HG02938 (cell line): ENCODE data around the gene PIGU.
"Not testable (repeated sequence)": the region's sequence is repeated elsewhere in the genome, so short reads cannot be mapped to it uniquely, and the experiment has no call there.

Experiments
- ATAC-seq: cut with Tn5 transposase; IDR thresholded peaks from one replicate; pipeline ENCODE4 v1.9.1; 2021; ENCODE audit warnings: mild to moderate bottlenecking, moderate library complexity; ENCODE audit not compliant: unreplicated experiment

Gene PIGU

DNA sequence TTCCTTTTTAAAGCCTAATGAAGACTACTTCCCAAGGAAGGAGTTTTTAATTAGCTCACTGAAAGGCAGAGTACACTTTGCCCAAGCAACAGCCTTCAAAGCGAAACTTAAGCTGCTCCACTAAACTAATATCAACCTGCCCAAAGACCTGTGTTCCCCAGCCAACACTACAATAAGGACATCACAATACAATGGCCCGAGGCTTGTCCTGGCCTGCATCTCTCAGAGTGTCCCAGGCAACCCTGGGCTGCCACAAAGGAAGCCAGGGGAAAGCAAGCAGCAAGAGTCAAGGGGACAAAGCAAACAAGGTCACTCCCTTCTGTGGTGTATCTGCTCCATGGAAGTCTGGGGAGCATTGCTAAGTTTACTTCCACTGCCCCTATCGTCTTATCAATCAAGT lies 52.3 kb downstream of the PIGU start:
- ATAC-seq = no peak

DNA sequence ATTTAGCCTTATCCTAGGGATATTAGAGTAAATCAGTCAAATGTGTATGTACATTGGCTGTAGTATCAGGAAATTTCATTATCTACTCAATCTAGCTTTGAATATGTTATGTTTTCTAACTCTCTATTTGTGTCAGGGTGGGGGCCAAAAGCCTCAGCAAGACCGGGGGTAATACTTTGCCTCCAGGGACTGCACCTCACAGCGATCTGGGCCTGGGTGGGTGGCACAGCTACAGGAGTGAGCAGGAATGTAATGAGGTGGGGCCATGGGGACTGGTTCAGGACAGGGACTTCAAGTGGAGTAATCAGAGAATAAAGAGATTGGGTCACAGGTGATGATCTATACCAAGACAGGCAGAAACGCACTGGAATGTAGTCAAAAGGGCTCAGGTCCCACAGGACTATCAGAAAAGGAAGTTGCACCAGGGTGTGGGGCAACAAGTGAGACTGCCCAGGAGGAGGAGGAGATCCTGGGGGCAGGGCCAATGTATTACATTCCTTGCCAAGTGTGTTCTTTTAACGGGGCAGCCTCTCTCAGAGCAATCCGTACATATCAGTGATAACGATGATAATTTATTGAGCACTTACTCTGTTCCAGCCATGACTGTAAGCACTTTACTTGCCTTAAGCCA lies 54.0 kb downstream of the PIGU start:
- no peak for ATAC-seq

DNA sequence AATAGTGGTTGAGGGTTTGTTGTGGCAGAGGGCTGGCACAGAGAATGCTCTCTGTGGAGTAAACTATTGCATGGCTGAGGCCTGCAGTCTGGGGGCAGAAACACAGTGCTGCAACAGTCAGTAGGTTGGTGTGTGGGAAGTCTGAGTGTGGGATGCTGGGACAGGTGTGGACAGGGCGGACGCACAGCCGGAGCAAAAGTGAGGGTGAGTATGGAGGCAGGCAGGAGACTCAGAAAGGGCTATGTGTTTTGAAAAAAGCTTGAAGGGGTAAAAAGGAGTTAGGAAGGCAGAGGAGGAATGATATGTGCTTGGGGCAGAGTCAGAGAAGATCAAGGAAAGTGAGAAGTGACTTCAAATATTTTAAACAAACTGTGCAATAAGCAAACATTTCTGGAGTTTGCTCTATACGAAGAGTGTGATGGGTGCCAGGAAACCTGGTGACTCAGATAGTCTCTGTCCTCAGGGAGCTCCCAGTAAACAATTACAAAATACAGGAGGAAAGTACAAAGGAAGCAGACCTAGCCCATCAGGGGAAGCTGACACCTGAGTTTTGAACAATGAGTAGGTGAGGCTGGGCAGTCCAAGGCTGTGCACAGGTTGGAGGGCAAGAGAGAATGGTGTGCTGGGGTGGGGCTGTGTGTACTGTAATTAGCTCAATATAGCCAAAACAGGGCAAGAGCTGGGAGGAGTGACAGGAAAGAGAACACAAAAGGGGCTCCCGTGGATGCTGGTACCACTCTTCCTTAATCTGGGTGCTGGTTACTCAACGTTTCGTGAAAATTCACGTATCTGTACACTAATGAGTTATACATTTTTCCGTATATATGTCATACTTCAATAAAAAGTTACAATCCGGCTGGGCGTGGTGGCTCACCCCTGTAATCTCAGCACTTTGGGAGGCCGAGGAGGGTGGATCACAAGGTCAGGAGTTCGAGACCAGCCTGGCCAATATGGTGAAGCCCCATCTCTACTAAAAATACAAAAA lies 55.2 kb downstream of the PIGU start:
- no peak for ATAC-seq

DNA sequence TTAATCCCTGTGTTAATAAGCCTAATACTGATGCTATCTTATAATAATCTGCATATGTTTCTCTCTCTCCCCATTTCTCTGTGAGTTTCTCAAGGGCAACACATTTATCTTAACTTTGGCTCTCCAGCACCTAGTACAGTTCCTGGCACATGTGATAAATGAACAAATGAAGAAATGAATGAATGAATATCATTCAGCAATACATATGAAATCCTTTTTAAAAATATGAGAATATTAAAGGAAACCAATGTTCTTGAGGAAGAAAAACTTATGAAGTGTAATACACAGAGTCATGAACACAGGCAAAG lies 55.9 kb downstream of the PIGU start:
- no peak for ATAC-seq

DNA sequence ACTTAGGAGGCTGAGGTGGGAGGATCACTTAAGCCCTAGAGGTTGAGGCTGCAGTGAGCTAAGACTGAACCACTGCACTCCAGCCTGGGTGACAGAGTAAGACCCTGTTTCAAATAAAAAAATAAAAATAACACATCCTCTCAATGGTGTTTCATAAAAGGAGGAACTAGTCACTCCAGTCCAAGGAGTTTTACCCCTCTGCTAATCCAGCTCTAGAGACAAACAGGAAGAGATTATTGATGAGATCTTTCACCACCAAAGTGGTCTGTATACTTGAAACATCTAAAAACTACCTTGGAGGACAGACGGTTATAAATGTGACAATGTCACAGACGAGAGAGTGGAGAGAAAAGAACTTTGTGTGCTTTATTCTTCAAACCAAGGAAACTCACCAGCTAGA lies 58.2 kb downstream of the PIGU start:
- no peak for ATAC-seq

DNA sequence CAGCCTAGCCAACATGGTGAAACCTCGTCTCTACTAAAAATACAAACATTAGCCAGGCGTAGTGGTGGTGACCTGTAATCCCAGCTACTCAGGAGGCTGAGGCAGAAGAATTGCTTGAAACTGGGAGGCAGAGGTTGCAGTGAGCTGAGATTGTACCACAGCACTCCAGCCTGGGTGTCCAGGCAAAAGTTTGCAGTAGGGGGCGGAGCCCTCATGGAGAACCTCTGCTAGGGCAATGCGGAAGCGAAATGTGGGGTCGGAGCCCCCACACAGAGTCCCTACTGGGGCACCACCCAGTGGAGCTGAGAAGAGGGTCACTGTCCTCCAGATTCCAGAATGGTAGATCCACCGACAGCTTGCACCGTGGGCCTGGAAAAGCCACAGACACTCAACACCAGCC lies 60.0 kb downstream of the PIGU start:
- not testable (repeated sequence) for ATAC-seq

DNA sequence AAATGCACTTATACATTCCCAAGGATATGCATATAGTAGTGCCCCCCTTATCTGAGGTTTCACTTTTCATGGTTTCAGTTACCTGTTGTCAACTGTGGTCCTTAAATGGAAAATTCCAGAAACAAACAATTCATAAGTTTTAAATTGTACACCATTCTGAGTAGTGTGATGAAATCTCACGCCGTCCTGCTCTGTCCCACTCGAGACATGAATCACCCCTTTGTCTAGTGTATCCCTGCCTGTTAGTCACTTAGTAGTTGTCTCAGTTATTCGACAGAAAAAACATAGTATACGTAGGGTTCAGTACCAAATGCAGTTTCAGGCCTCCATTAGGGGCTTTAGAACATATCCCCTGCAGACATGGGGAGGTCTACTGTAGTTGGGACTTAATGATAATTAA lies 61.4 kb downstream of the PIGU start:
- no peak for ATAC-seq

DNA sequence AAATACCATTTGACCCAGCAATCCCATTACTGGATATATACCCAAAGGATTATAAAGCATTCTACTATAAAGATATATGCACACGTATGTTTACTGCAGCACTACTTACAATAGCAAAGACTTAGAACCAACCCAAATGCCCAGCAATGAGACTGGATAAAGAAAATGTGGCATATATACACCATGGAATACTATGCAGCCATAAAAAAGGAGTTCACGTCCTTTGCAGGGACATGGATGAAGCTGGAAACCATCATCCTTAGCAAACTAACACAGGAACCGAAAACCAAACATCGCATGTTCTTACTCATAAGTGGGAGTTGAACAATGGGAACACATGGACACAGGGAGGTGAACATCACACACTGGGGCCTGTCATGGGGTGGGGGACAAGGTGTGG lies 64.9 kb downstream of the PIGU start:
- ATAC-seq = not testable (repeated sequence)

DNA sequence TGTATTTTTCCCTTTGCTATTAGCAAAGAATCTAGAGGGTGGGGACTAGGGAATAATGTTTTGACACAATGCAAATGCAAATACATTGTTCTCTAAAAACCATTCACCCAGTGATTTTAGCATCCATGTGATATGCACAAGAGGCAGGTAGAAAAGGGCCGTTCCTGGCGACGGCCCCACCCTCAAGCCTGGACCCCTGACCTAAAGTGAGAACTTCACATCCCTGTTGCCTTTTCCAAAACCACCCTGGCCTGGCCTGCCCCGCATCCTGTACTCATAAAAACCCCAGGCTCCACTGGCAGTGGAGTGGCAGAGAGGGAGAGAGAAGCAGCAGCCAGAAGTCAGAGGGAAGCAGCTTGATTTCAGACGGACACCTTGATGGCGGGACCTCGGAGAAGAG lies 69.8 kb downstream of the PIGU start:
- ATAC-seq = no peak

DNA sequence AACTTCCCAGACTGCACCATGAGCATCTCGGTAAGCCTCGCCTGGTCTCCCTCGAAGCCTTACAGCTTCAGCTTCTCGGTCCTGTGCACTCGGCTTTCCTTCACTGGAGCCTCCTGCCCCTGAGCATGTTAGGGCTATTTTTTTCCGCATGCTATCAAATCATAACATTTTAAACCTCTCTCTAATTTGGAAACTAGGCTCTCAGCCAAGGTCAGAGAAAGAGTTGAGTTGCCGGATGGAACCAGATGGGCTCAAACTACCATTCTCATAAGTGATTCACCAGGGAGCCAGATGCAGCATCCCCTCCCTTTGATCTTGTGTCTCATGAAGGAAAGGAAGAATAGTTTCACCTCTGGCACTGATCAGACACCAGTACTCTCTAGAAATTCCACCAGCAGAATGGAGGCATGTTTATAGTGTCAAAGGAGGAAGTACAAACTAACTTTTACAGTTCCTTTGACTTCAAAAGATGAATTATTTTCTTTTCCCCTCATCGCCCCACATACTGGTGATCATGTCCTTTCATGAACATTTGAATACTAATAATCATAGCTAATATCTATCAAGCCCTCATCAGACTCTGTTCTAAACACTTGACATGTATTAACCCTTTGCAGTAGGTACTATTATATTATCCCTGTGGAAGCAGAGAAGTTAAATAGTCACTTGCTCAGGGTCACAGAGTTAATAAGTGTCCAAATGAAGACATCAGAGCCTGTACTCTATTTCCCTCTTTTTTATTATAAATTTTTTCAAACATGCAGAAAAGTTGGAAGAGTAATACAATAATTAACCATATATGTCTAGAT lies 71.7 kb downstream of the PIGU start:
- ATAC-seq = no peak

DNA sequence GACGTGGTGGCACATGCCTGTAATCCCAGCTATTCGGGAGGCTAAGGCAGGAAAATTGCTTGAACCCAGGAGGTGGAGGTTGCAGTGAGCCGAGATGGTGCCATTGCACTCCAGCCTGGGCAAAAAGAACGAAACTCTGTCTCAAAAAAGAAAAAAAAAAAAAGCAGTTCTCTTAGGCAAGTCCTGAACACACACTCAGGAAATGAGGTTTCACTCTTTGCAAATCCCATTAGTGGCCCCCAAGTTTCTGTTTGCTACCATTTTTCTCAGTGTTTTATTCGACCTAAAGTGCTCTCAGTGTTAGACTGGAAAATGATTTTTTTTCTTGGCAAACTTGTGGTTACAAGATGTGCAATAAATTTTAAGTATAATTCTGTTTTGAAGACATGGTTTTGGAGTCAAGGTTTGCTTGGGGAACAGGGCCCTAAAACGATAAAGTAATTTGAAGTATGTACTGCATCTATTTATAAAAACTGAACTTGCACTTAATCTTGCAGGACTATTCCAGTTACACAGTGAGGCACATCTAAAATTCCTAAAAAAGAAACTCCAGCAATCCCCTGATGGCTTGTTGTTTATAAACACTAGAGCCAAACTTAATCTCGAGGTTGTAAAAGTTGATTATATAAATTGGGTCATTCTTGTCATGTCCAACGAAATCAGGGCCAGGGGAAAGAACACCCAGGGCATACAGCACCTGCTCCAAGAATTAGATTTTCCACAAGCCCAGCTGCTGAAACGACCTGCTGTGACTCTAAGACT lies 75.8 kb downstream of the PIGU start:
- no peak for ATAC-seq

DNA sequence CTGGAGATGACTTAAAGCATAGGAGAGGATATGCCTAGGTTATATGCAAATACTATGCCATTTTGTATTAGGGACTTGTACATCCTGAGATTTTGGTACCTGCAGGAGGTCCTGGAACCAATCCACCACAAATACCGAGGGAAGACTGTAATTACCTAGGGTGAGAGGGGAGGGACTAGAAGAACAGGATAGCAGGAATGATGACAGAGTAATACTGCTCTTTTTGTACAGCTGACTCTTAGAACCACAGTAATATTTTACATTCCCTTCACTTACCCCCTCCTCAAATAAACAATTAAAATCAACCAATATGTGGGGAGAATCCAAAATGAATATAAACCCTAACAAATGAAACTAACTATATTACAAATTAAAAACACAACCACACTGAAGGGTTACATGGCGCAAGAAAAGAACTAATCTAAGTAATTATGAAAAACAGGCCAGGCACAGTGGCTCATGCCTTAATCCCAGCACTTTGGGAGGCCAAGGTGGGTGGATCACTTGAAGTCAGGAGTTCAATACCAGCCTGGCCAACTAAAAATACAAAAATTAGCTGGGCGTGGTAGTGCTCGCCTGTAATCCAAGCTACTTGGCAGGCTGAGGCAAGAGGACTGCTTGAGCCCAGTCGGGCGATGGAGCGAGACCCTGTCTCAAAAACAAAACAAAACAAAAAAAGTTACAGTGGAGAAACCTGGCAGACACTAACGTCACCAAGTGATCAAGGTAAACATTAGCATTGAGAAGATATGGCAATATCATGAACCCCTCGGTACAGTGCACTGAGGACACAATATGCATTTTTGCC lies 81.3 kb downstream of the PIGU start:
- no peak for ATAC-seq

DNA sequence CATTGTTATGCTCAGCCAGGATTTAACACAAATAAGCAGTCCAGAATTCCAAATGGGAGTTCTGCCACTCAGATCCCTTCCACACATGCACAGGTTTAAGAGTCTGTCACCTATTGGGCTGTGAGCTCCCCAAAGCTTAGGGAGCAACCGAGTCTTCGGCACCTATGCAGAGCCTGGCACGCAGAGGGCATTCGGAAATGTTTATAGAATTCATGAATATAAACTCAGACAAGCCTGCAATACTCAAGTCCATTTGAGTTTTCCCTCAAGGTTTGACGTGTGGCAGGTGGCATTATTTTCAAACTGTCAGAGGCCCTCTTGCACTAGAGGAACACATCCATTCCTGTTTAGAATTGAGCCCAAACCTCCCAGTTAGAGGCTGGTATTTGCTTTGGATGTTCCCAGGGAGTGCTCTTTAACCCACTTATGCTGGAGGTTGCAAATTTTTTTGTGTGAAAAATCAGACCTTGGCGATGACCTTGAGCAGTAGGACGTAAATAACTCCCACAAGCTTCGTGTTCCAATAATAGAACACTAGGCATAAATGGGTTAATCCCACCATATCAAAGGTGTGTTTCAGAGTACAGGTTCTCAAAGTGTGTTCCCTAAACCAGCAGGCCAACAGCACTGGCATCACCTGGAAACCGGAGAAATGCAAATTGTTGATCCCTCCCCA lies 90.3 kb downstream of the PIGU start:
- no peak for ATAC-seq

DNA sequence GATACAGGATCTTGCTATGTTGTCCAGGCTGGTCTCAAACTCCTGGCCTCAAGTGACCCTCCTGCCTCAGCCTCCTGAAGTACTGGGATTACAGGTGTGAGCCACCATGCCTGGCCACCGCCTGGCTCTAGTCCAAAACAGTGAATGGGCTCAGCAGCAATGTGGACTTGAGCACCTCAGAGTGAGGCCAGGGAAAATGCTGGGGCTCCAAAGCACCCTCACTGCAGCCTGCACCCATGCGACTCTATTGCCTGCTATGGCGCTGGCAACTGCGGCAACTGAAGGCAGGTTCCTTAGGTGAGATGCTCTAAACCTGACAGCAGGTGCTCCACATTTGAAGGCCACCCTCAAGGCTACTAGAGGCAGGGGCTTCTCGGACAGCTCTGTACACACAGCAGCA lies 91.9 kb downstream of the PIGU start:
- ATAC-seq = no peak

DNA sequence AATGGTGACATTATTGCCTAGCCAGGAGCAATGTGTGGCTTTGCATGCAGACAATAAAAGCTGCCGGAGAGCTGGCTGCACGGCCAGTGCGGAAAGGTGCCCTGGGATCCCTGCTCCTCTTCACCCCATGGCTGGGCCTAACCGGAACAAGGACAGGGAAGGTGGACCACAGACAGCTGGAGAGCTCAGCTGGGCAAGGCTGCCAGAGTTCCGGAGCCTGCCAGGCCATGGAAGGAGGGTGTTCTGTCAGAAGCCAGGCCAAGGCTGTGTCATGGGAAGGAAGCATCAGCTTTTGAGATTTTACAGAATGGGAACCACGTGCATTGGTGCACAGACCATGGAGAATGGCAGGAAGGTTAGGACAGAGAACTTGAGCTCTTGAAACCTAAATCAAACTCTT lies 93.3 kb downstream of the PIGU start:
- ATAC-seq = no peak

DNA sequence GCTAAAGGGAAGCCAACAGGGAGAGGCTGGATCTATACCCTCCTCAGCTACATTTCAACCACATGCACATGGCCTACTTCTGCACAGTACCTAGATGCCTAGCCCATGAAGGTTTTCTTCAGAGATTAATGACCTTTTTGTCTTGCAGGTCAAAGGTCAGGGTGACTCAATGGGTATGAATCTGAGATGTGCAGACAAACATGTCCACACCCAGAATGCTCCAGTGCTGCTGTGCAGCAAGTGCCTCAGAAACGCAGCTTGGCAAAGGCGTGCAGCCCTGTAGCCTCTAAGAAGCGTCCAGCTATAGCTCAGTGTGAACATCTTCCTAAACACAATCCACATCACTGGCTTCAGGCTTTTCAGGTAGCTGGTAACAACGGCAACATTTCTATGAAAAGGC lies 94.0 kb downstream of the PIGU start:
- no peak for ATAC-seq

DNA sequence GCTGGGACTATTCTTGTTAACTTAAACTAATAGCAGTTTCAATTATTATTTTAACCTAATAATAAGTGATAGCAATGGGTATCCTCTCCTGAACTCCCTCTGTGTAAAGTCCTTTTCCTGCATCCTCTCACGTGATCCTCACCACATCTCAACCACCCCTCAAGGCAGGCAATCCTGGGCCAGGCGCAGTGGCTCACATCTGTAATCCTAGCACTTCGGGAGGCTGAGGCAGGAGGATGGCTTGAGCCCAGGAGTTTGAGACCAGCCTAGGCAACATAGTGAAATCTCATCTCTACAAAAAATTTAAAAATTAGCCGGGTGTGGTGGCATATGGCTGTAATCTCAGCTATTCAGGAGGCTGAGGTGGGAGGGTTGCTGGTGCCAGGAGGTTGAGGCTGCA lies 94.7 kb downstream of the PIGU start:
- no peak for ATAC-seq

DNA sequence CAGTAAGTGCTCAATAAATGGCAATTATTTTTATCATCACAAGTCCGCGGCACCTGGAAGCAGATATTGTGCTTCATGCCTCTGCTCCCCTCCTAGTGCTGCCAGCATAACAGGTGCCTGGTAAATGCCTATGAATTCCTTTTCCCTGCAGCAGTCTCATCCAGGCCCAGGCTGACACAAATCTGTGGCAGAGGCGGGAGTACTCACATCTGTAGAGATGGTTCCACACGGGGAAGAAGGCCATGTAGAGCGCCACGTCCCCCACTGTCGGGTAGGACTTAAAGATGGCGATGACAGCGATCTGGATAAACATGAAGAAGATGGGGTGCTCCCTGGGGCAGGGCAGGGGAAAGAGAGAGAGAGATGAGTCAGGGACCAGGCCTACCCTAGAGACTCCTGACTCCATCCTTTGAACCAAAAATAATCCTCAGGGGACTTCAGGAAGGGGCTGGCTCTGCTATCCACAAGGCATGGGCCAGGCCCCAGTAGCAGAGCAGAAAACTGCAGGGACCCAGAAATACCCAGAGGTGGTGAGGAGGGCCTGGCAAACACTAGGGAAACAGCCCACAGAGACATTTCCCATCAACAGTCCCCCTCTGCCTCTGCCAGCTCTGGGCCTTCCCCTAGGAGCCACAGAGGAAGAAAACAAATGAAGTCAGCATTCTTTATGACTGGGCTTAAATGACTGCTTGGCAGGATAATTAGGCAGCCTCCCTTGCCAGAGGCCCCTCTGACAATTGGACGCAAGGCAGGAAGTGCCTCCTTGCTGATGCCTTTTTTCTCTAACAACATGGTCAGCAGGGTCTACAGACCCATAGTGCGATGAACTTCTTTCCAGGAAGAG lies 95.3 kb downstream of the PIGU start:
- no peak for ATAC-seq
